Small intestine (tissue), 4 donors: ENCODE results near the gene ZMYM2. TPM values are rescaled to one million over a fixed set of nuclear protein-coding genes. Genes with fewer than 3 reads are reported as not detected.

Source experiments
- polyA plus RNA-seq, 4 donors: library from polyadenylated mRNA; stranded (reverse) in 3 of 4; unstranded in 1 of 4; fragments of 200-250 nt in 3 of 4; fragments of 120-200 nt in 1 of 4; gene quantifications; one replicate each; pipeline versions ENCODE4 v1.2.1 to v1.2.3, GENCODE V29; 2013
- donor health status: healthy with polysubstance abuse.
- donor health status: Bipolar disorder and iron deficiency.
- donor health status: healthy.

The ZMYM2 gene
- polyA plus RNA-seq, 4 donors = 13.2 to 52.3 (median 17.9) TPM

Other genes starting within 250 kb of the ZMYM2 start
- gene PSPC1, start 175.8 kb upstream of the ZMYM2 start, polyA plus RNA-seq = 10 to 100 TPM; 18.8 to 43.4 (median 30.8) TPM
- gene ZMYM5, start 95.1 kb upstream of the ZMYM2 start, polyA plus RNA-seq = 10 to 100 TPM in 1 of 4 donors, 1 to 10 TPM in 3; 4.5 to 19.7 (median 7.3) TPM
- gene GJA3, start 202.3 kb downstream of the ZMYM2 start, polyA plus RNA-seq = under 1 TPM in 2 of 4 donors, not detected in 2; 0.01 TPM
- 10 to 100 TPM in 1 of 4 donors, 1 to 10 TPM in 3; 3.6 to 15.9 (median 9.2) TPM for gene GJB2, start 234.2 kb downstream of the ZMYM2 start, polyA plus RNA-seq